Measurements from ENCODE around the gene LLPH.

Gene LLPH

GRCh38 chr12:66143868-66144267, 13.3 kb upstream of the LLPH start:
- DNase-seq (ENCODE audit: low read depth in 1 of 2, low spot score in 1 of 2): no peak

- DNase-seq (ENCODE audit: low read depth in 1 of 2, low spot score in 1 of 2): no peak
Measured at GRCh38 chr12:66142826-66143225, 12.3 kb upstream of the LLPH start.

- no peak for DNase-seq (ENCODE audit: low read depth in 1 of 2, low spot score in 1 of 2)
Measured at GRCh38 chr12:66141299-66141698, 10.7 kb upstream of the LLPH start.

- no peak for DNase-seq (ENCODE audit: low read depth in 1 of 2, low spot score in 1 of 2)
Measured at GRCh38 chr12:66140731-66141130, 10.2 kb upstream of the LLPH start.

- DNase-seq (ENCODE audit: low read depth in 1 of 2, low spot score in 1 of 2): no peak
Measured at GRCh38 chr12:66139328-66139727, 8.8 kb upstream of the LLPH start.

GRCh38 chr12:66137937-66138336, 7.4 kb upstream of the LLPH start:
- DNase-seq (ENCODE audit: low read depth in 1 of 2, low spot score in 1 of 2): no peak

- no peak for DNase-seq (ENCODE audit: low read depth in 1 of 2, low spot score in 1 of 2)
Measured at GRCh38 chr12:66132408-66132807, 1.9 kb upstream of the LLPH start.

GRCh38 chr12:66131067-66131688, 628 bp upstream of the LLPH start:
- no peak for DNase-seq (ENCODE audit: low read depth in 1 of 2, low spot score in 1 of 2)

- DNase-seq (ENCODE audit: low read depth in 1 of 2, low spot score in 1 of 2): no peak
Measured at GRCh38 chr12:66129934-66130266, 650 bp downstream of the LLPH start.

GRCh38 chr12:66127650-66128049, 2.9 kb downstream of the LLPH start:
- no peak for DNase-seq (ENCODE audit: low read depth in 1 of 2, low spot score in 1 of 2)

GRCh38 chr12:66120477-66120876, 10.1 kb downstream of the LLPH start:
- no peak for DNase-seq (ENCODE audit: low read depth in 1 of 2, low spot score in 1 of 2)

- no peak for DNase-seq (ENCODE audit: low read depth in 1 of 2, low spot score in 1 of 2)
Measured at GRCh38 chr12:66119870-66120241, 10.7 kb downstream of the LLPH start.

GRCh38 chr12:66119229-66119869, 11.2 kb downstream of the LLPH start:
- DNase-seq (ENCODE audit: low read depth in 1 of 2, low spot score in 1 of 2): no peak

- DNase-seq (ENCODE audit: low read depth in 1 of 2, low spot score in 1 of 2): no peak
Measured at GRCh38 chr12:66118240-66118891, 12.2 kb downstream of the LLPH start.

- no peak for DNase-seq (ENCODE audit: low read depth in 1 of 2, low spot score in 1 of 2)
Measured at GRCh38 chr12:66117242-66117641, 13.3 kb downstream of the LLPH start.

GRCh38 chr12:66115071-66115600, 15.4 kb downstream of the LLPH start:
- no peak for DNase-seq (ENCODE audit: low read depth in 1 of 2, low spot score in 1 of 2)

- DNase-seq (ENCODE audit: low read depth in 1 of 2, low spot score in 1 of 2): no peak
Measured at GRCh38 chr12:66113471-66113870, 17.1 kb downstream of the LLPH start.

- DNase-seq (ENCODE audit: low read depth in 1 of 2, low spot score in 1 of 2): no peak
Measured at GRCh38 chr12:66111605-66112004, 18.9 kb downstream of the LLPH start.

GRCh38 chr12:66109056-66109455, 21.5 kb downstream of the LLPH start:
- no peak for DNase-seq (ENCODE audit: low read depth in 1 of 2, low spot score in 1 of 2)

- no peak for DNase-seq (ENCODE audit: low read depth in 1 of 2, low spot score in 1 of 2)
Measured at GRCh38 chr12:66108386-66108785, 22.2 kb downstream of the LLPH start.

- no peak for DNase-seq (ENCODE audit: low read depth in 1 of 2, low spot score in 1 of 2)
Measured at GRCh38 chr12:66107451-66107915, 23.1 kb downstream of the LLPH start.

Data from stimulated activated CD4-positive, alpha-beta T cell treated with anti-CD3 and anti-CD28 coated beads, Interleukin-15, amount 100 ng/mL, for 1 hour (primary cell).